ENCODE results near the gene PARD3.

The PARD3 gene

DNA sequence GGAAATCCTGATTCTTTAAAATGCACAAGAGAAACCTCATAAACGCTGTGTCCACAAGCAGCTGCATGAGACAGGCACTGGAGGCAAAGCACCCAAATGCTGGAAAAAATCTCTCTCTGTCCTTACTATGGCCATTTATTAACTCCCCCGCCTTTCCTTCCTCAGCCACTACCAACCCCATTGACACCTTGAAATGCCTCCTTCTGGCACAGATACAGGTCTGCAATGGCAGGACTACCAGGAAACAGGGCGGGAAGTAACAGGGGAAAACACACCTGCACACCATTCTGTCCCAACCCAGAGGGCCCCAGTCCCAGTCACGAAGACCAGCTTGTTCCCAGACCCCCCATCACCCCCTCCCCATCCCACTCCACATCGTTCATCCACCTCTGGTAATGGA is 224.3 kb downstream of the PARD3 start:
- Histone ChIP-seq H3K79me2 (ENCODE audit: insufficient read depth, low read length) (peaks cover 33% of the 10 kb centered on the region; the same call in 1 of the 2 replicates), H3K4me3 (ENCODE audit: low read length, poor library complexity, severe bottlenecking) (no peak overlapping the region), H3F3A (ENCODE audit: low read depth) (no peaks in the 10 kb centered on the region), H3K4me1 (ENCODE audit: insufficient read depth, low read length, poor library complexity, severe bottlenecking) (peaks cover 10% of the 10 kb centered on the region), H3K9me2 (replicated peaks; ENCODE audit: low read depth, low read length) (no peaks in the 10 kb centered on the region), H3K36me3 (ENCODE audit: insufficient read depth, low read length) (no peaks in the 10 kb centered on the region), H3K4me2 (ENCODE audit: low read depth, low read length, poor library complexity, severe bottlenecking) (no peak overlapping the region), H3K9me3 (ENCODE audit: insufficient read depth, low read depth, low read length) (no peaks in the 10 kb centered on the region), H4K20me1 (ENCODE audit: insufficient read depth, low read length, poor library complexity, severe bottlenecking) (no peaks in the 10 kb centered on the region), H2AFZ (ENCODE audit: low read length) (no peak overlapping the region), H3K9ac (ENCODE audit: low read depth, low read length, poor library complexity, severe bottlenecking) (no peak overlapping the region), H3K27me3 (ENCODE audit: insufficient read depth, low read length, poor library complexity, severe bottlenecking) (no peaks in the 10 kb centered on the region)
- TF ChIP-seq EZH2phosphoT487 (IDR thresholded peaks at IDR 0.05; ENCODE audit: borderline replicate concordance): no peak
- TF ChIP-seq, protein P1, sequence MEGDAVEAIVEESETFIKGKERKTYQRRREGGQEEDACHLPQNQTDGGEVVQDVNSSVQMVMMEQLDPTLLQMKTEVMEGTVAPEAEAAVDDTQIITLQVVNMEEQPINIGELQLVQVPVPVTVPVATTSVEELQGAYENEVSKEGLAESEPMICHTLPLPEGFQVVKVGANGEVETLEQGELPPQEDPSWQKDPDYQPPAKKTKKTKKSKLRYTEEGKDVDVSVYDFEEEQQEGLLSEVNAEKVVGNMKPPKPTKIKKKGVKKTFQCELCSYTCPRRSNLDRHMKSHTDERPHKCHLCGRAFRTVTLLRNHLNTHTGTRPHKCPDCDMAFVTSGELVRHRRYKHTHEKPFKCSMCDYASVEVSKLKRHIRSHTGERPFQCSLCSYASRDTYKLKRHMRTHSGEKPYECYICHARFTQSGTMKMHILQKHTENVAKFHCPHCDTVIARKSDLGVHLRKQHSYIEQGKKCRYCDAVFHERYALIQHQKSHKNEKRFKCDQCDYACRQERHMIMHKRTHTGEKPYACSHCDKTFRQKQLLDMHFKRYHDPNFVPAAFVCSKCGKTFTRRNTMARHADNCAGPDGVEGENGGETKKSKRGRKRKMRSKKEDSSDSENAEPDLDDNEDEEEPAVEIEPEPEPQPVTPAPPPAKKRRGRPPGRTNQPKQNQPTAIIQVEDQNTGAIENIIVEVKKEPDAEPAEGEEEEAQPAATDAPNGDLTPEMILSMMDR (conservative IDR thresholded peaks at IDR 0.05; ENCODE audit: low read length): no peak

GRCh38 chr10:34589275-34589674 is 225.8 kb downstream of the PARD3 start:
- Histone ChIP-seq H3K9me2 (replicated peaks; ENCODE audit: low read depth, low read length) (no peaks in the 10 kb centered on the region), H3K4me3 (ENCODE audit: low read length, poor library complexity, severe bottlenecking) (no peak overlapping the region), H2AFZ (ENCODE audit: low read length) (no peak overlapping the region), H3K27me3 (ENCODE audit: insufficient read depth, low read length, poor library complexity, severe bottlenecking) (no peaks in the 10 kb centered on the region), H3K4me1 (ENCODE audit: insufficient read depth, low read length, poor library complexity, severe bottlenecking) (peaks cover 10% of the 10 kb centered on the region), H4K20me1 (ENCODE audit: insufficient read depth, low read length, poor library complexity, severe bottlenecking) (no peaks in the 10 kb centered on the region), H3K36me3 (ENCODE audit: insufficient read depth, low read length) (no peaks in the 10 kb centered on the region), H3K9ac (ENCODE audit: low read depth, low read length, poor library complexity, severe bottlenecking) (no peak overlapping the region), H3K9me3 (ENCODE audit: insufficient read depth, low read depth, low read length) (no peaks in the 10 kb centered on the region), H3K4me2 (ENCODE audit: low read depth, low read length, poor library complexity, severe bottlenecking) (no peak overlapping the region), H3F3A (ENCODE audit: low read depth) (no peaks in the 10 kb centered on the region), H3K79me2 (ENCODE audit: insufficient read depth, low read length) (peaks cover 30% of the 10 kb centered on the region; the same call in 1 of the 2 replicates)
- TF ChIP-seq, protein P1 (conservative IDR thresholded peaks at IDR 0.05; ENCODE audit: low read length): no peak
- no peak for TF ChIP-seq EZH2phosphoT487 (IDR thresholded peaks at IDR 0.05; ENCODE audit: borderline replicate concordance)

DNA sequence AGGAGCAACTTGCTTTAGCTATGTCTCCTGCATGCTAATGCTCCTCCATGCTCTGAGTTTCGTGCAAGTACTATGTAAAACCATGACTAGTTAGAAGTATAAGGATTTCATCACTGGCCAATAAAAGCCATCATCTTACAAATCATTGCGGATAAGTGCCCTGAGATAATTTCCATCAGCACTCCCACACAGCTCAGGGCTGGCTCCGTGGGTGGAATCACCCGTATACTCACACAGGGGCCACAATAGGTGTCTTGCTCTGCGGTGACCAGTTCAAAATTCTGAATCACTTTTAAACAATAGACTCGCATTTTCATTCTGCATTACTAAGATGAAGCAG is 227.4 kb downstream of the PARD3 start:
- Histone ChIP-seq H3K9me2 (replicated peaks; ENCODE audit: low read depth, low read length) (no peaks in the 10 kb centered on the region), H3K4me2 (ENCODE audit: low read depth, low read length, poor library complexity, severe bottlenecking) (no peak overlapping the region), H3K27me3 (ENCODE audit: insufficient read depth, low read length, poor library complexity, severe bottlenecking) (no peaks in the 10 kb centered on the region), H3K9ac (ENCODE audit: low read depth, low read length, poor library complexity, severe bottlenecking) (no peak overlapping the region), H3K9me3 (ENCODE audit: insufficient read depth, low read depth, low read length) (no peaks in the 10 kb centered on the region), H3K36me3 (ENCODE audit: insufficient read depth, low read length) (no peaks in the 10 kb centered on the region), H4K20me1 (ENCODE audit: insufficient read depth, low read length, poor library complexity, severe bottlenecking) (no peaks in the 10 kb centered on the region), H3F3A (ENCODE audit: low read depth) (no peaks in the 10 kb centered on the region), H3K79me2 (ENCODE audit: insufficient read depth, low read length) (peaks cover 27% of the 10 kb centered on the region; the same call in 1 of the 2 replicates), H2AFZ (ENCODE audit: low read length) (no peak overlapping the region), H3K4me1 (ENCODE audit: insufficient read depth, low read length, poor library complexity, severe bottlenecking) (peaks cover 10% of the 10 kb centered on the region), H3K4me3 (ENCODE audit: low read length, poor library complexity, severe bottlenecking) (no peak overlapping the region)
- TF ChIP-seq, protein P1 (conservative IDR thresholded peaks at IDR 0.05; ENCODE audit: low read length): no peak
- TF ChIP-seq EZH2phosphoT487 (IDR thresholded peaks at IDR 0.05; ENCODE audit: borderline replicate concordance): no peak

Data from Loucy (cell line).